ENCODE measurements around the gene FBXL16. TPM values are rescaled to one million over a fixed set of nuclear protein-coding genes. Genes with fewer than 3 reads are reported as not detected.

The FBXL16 gene
- total and polyA plus RNA-seq, 2 of the 13 experiments (the other 11 are each of a cell fraction or from before 2014, with no cell fraction given): 0.22 to 2.0 TPM

GRCh38 chr16:700684-701584 lies 4.7 kb downstream of the FBXL16 start (continued):
- TF ChIP-seq ARHGAP35 (CRISPR knock-in tag; IDR thresholded peaks at IDR 0.05; ENCODE audit: borderline replicate concordance): no peak
- no peak for TF ChIP-seq ZNF343 (CRISPR knock-in tag; IDR thresholded peaks at IDR 0.05)
- no peak for TF ChIP-seq TBX2 (CRISPR knock-in tag; IDR thresholded peaks at IDR 0.05; ENCODE audit: borderline replicate concordance)
- TF ChIP-seq SMYD3 (CRISPR knock-in tag; IDR thresholded peaks at IDR 0.05): no peak
- TF ChIP-seq ZNF597 (CRISPR knock-in tag; IDR thresholded peaks at IDR 0.05): no peak
- no peak for TF ChIP-seq PITX1 (CRISPR knock-in tag; IDR thresholded peaks at IDR 0.05)
- TF ChIP-seq, protein P1, sequence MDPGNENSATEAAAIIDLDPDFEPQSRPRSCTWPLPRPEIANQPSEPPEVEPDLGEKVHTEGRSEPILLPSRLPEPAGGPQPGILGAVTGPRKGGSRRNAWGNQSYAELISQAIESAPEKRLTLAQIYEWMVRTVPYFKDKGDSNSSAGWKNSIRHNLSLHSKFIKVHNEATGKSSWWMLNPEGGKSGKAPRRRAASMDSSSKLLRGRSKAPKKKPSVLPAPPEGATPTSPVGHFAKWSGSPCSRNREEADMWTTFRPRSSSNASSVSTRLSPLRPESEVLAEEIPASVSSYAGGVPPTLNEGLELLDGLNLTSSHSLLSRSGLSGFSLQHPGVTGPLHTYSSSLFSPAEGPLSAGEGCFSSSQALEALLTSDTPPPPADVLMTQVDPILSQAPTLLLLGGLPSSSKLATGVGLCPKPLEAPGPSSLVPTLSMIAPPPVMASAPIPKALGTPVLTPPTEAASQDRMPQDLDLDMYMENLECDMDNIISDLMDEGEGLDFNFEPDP (CRISPR knock-in tag; conservative IDR thresholded peaks at IDR 0.05): 0 out of 2 replicates have a peak, but pooled peaks have one; percentile 89
- TF ChIP-seq ZFP36 (IDR thresholded peaks at IDR 0.05; ENCODE audit: borderline replicate concordance, low read depth, low read length, partially characterized antibody): no peak
- TF ChIP-seq ZNF496 (CRISPR knock-in tag; IDR thresholded peaks at IDR 0.05; ENCODE audit: insufficient replicate concordance): no peak
- no peak for TF ChIP-seq STAT5B (CRISPR knock-in tag; IDR thresholded peaks at IDR 0.05)
- no peak for TF ChIP-seq ZNF143 (CRISPR knock-in tag; IDR thresholded peaks at IDR 0.05)
- TF ChIP-seq SMARCC2 (IDR thresholded peaks at IDR 0.05): no peak
- no peak for TF ChIP-seq ZFP1 (CRISPR knock-in tag; IDR thresholded peaks at IDR 0.05)
- no peak for TF ChIP-seq ZNF253 (CRISPR knock-in tag; IDR thresholded peaks at IDR 0.05; ENCODE audit: borderline replicate concordance)
- TF ChIP-seq, protein P2, sequence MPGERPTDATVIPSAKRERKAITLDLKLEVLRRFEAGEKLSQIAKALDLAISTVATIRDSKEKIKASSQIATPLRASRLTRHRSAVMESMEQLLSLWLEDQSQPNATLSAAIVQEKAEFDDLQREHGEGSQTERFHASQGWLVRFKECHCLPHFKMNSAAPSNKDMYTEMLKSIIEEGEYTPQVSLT (CRISPR knock-in tag; IDR thresholded peaks at IDR 0.05; ENCODE audit: borderline replicate concordance, low read depth): no peak
- TF ChIP-seq ZNF33A (CRISPR knock-in tag; IDR thresholded peaks at IDR 0.05; ENCODE audit: borderline replicate concordance): no peak
- no peak for TF ChIP-seq ZNF598 (CRISPR knock-in tag; IDR thresholded peaks at IDR 0.05; ENCODE audit: borderline replicate concordance)
- TF ChIP-seq RCOR2 (CRISPR knock-in tag; IDR thresholded peaks at IDR 0.05): no peak
- TF ChIP-seq ZNF740 (CRISPR knock-in tag; IDR thresholded peaks at IDR 0.05): no peak
- TF ChIP-seq ZSCAN9 (CRISPR knock-in tag; IDR thresholded peaks at IDR 0.05; ENCODE audit: borderline replicate concordance): peak; percentile 69; the same call in 1 of the 2 replicates
- TF ChIP-seq KAT2B (IDR thresholded peaks at IDR 0.05; ENCODE audit: borderline replicate concordance, low read depth, low read length): no peak
- no peak for TF ChIP-seq MYPOP (CRISPR knock-in tag; IDR thresholded peaks at IDR 0.05)
- TF ChIP-seq TFDP1 (CRISPR knock-in tag; IDR thresholded peaks at IDR 0.05; ENCODE audit: borderline replicate concordance): peak; percentile 24; the same call in 1 of the 2 replicates
- no peak for TF ChIP-seq PHF21A (CRISPR knock-in tag; IDR thresholded peaks at IDR 0.05)
- TF ChIP-seq ZNF674 (CRISPR knock-in tag; IDR thresholded peaks at IDR 0.05; ENCODE audit: low read depth): no peak
